ENCODE data around the gene ARMH2.

DNA sequence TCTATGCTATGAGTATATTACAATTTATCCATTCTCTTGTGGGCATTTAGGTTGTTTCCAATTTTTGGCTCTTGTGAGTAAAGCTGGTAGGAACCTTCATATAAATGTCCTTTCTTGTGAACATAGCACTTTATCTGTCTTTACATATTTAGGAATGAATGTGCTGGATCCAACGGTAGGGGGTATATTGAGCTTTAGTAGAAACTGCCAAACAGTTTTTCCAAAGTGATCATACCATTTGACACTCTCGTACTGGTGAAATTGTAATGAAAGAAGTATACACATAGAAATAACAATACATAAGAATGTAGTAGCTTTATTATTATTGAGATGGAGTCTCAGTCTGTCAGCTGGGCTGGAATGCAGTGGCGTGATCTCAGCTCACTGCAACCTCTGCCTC lies 30.9 kb upstream of the ARMH2 start:
- TF ChIP-seq, protein P1, sequence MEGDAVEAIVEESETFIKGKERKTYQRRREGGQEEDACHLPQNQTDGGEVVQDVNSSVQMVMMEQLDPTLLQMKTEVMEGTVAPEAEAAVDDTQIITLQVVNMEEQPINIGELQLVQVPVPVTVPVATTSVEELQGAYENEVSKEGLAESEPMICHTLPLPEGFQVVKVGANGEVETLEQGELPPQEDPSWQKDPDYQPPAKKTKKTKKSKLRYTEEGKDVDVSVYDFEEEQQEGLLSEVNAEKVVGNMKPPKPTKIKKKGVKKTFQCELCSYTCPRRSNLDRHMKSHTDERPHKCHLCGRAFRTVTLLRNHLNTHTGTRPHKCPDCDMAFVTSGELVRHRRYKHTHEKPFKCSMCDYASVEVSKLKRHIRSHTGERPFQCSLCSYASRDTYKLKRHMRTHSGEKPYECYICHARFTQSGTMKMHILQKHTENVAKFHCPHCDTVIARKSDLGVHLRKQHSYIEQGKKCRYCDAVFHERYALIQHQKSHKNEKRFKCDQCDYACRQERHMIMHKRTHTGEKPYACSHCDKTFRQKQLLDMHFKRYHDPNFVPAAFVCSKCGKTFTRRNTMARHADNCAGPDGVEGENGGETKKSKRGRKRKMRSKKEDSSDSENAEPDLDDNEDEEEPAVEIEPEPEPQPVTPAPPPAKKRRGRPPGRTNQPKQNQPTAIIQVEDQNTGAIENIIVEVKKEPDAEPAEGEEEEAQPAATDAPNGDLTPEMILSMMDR (IDR thresholded peaks at IDR 0.05): no peak
- TF ChIP-seq POLR2A (IDR thresholded peaks at IDR 0.05) (no peak), EP300 (IDR thresholded peaks at IDR 0.05) (no peak)
